IPS-11a (cell line): ENCODE results near the gene ZNF148.

Experiments used
- H3K4me3 ChIP-seq: one replicate; pipeline ENCODE4 v1.5.1; 2013; ENCODE audit warnings: low read depth, low read length, control low read depth

The ZNF148 gene

DNA sequence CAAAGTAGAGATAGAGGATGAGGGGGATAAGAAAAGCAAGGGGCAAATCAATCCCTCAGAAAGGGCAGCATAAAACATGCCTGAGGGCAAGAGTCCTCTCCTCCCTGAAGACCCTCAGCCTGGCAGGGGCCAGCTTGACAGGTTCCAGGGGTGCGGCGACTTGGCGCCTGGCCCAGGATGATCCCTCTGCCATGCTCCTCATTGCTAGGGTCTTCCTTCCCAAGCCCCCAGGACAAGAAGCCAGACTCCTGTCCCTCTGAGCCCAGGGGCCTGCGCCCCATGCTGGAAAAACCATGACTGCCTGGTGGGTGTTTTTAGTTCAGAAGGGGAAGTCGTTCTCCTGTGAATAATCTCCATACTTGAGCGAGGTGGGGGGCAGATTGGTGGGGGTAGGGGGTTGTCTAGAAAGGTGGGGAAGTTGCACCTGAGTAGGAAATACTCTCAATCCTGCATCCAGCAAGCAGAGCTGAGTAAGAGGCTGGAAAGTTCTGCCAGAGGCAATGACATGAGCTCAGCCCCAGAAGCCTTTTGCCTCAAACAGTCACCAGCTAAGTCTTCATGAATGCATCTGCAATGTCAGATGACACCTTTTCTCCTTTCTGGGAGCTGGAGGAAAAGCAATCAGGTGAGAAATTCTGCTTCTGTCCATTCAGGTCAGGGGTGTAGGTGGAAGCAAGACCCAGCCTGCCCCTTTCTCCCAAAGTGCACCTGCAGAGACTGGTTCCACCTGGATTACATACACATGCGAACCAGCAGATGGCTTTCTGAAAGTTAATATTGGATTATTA, 180.9 kb downstream of the ZNF148 start:
- no peak overlapping the region for H3K4me3 ChIP-seq

DNA sequence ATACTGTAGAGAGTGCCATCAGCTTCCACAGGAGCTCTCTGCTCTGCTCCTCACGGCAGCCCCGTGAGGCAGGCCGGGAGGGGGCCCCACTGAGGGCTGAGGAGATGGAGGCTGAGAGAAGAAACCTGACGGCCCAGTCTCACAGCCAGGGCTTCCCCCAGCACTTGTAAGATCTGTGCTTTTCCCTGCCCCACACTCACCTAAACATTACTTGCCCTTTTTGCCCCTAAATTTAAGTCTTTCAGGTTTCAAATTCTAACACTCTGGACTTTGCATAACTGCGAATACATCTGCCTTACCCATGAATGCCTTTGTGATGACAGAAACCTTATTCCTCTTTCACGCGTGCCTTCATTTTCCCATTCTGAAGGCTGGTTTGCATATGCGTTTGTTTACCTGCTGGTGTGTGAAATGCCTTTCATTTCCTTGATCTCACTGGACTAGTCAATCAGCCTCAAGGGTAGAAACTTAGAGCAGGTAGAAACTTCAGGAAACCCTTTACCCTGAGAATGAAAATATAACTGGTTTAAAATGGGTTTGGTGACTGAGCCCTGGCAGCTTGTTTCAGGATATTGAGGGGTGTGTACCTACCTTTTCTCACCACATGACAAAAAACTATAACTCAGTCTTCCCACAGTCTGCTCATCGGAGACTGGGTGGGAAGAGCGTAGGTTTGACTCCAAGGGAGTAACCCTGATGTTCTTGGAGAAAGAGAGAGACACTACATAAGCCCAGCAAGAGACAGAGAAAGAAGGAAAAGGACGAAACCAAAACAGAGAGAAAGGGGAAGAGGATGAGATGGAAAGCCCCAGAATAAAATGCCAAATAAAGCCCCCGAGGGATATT, 182.7 kb downstream of the ZNF148 start:
- H3K4me3 ChIP-seq, result no peak overlapping the region

DNA sequence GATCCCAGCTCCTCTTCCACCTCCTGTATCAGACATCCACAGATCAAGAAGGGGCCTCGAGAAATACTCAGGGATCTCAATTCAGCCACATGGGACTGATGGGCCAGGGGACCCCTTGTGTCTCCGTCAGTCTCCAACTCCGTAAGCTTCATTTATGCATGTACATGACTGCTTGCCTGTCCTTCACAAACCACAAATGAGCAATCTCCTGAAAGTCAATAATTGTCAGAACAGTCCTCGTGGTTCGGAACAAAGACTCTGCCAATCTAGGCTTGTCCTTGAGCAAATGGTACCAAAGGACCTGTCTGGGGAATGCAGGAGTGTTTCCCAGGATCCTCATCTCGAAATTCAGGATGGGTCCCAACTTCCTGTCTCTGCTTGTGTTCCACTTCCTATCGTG, 183.4 kb downstream of the ZNF148 start:
- no peak overlapping the region for H3K4me3 ChIP-seq

DNA sequence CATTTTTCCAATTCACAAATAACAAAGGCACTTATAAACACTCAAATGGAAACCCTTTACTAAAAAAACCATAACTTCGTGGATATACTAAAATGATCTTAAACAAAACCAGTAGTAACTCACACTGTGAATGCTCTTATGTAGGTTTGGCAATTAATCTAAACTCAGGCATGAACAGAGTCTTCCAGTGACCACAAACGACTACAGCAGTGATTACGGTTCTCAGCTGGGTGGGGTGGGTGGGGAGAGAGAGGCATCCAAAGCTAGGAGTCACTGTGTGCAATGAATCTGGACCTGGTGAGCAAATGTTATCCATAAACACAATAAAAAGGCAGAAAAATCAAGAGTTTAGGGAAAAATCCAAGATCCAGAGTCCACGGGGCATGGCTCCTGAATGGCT, 183.9 kb downstream of the ZNF148 start:
- no peak overlapping the region for H3K4me3 ChIP-seq

DNA sequence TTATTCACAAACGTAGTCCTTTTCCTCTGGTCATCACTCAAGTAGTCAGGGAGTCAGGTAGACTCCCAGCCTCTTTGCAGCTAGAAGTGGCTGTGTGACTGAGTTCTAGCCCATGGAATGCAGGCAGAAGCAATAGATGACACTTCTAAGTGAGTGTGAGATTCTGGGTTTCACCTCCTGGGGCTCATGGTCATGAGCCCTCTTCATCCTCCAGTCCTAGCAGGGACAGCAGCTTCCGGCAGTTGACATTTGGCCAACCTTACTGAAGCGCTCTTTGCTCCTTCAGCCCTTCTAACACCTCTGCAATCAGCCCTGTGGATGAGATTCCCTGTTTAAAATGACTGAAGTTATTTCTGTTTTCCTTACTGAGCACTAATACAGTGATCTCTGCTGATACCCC, 184.3 kb downstream of the ZNF148 start:
- H3K4me3 ChIP-seq, result no peak overlapping the region

DNA sequence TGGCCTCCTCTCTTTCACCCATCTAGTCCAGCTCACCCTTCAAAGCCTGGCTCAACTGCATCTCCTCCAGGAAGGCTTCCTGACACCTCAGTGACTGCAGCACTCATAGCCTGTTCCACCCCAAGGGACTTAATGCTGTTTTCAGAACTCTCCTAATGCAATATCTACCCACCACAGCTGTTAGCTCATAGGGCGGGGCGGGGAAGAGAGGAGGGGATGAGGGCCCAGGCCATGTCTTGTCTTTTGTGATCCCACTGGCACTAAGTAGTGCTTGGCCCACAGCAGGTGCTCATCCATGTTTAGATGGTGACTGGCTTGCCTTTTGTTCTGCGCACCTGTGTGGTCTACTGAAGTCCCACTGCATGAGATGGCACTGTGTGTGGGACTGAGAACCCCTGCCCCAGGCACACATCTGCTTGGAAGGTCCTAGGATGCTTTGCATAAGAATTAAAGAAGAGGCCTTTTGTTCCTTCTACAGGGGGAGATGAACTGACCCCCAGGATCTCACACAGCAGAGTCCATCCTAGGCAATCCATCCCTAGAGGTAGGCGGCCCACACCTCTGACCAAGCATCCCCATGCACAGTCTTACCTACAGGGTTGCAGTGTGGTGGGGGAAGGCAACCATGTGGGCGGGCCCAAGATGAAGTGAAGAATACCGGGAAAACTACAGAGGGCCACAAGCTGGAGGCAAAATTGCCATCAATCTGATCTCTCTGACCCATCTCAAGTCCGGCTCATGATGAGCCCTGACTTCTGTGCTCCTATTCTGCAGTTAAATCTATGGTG, 185.6 kb downstream of the ZNF148 start:
- no peak overlapping the region for H3K4me3 ChIP-seq

DNA sequence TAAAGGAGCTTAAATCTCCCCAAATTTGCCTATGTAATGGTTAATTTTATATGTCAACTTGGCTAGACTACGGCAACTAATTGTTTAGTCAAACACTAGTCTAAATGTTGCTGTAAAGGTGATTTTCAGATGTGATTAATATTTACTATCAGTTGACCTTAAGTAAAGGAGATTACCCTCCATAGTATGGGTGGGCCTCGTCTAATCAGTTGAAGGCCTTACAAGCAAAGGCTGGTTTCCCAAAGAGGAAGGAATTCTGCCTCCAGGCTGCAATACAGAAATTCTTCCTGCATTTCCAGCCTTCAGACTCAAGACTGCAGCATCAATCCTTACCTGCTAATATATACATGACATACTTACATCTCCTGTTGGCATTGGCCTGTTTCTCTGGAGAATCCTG, 186.2 kb downstream of the ZNF148 start:
- H3K4me3 ChIP-seq, result no peak overlapping the region

DNA sequence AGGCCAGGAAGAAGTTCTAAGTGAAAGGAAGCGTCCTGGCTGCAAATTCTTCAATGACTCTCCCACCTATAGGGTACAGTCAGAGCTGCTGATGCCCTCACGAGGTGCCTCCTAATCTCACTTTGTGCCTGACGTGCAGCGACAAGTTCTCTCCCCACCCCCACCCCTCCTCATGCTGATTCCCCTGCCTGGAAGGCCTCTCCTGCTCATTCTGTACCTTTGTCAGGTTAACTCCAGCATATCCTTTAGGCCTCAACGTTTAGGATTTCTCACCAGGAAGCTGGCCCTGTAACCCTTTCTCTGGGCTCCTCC, 187.6 kb downstream of the ZNF148 start:
- no peak overlapping the region for H3K4me3 ChIP-seq

DNA sequence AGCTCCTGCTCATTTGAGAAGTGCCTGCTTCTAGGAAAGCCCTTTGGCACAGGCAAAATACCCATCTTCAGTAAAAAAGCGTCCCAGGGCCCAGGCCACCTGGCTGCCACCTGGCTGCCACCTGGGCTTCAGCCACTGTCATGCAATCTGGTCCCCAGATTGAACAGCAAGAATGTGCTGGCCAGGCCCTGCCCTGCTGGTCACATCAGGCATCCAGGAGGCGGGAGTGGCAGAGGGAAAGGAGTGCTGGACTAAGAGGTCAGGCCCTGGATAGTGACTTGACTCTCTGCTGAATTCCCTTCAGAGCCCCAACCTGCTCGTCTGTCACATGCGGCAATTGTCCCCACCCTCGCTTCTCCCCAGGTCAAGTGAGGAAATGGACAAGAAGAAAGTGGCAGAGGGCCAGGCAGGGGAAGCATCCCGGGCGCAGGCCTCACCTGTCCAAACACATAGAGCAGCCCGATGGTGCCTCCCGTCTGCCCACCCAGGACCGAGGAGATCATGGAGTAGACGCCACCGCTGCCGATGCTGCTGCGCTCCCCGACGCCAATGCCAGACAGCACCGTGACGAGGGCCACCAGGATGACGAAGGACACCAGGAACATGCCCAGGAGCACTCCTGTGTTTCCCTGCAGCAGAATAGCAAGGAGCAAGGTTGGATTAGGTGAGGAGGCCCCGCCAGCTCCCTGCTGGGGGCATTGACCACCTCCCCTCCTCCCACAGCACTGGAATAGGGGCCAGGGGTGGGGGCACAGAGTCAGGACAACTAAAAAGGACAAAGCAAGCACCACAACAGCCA, 188.1 kb downstream of the ZNF148 start:
- no peak overlapping the region for H3K4me3 ChIP-seq

DNA sequence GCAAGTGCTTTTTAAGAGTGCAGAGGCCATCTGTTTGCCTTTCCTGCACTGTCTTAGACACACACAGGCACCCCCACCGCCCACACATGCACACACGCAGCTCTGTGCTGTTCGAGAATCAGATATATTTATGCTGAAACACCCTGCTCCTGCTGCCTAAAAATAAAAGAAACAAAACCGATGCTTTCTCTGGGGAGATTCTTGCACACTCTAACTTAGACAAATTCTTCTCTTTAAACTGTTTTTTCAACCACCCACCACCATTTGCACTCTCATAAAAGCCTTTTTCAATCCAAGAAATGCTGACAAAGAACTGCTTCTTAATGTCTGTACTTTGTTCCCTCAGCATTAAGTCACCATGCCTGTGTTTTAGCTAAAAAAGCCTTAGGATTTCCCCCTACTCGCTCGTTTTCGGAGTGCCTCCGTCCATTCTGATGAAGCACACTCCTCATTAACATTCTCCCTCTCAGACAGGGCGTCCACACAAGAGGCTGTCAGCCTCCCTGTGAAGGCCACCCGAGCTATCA, 188.8 kb downstream of the ZNF148 start:
- no peak overlapping the region for H3K4me3 ChIP-seq

DNA sequence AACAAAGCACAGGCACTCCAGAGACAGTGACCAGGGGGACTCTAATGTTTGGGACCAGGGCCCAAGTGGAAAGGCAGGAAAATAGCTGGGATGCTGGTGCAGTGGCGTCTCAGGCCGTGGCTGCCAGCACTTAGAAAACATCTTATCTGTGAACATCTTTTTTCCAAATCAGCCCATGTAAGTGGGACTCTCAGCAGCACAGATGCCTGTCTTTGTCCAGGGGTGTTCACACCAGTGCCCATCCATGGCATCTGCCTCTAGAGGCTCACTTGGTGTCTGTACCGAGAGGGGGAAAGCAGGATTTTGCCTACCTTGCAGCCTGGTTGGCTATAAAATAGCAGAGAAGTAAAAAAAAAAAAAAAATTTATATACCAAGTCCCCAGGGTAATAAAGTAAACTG, 189.3 kb downstream of the ZNF148 start:
- no peak overlapping the region for H3K4me3 ChIP-seq

DNA sequence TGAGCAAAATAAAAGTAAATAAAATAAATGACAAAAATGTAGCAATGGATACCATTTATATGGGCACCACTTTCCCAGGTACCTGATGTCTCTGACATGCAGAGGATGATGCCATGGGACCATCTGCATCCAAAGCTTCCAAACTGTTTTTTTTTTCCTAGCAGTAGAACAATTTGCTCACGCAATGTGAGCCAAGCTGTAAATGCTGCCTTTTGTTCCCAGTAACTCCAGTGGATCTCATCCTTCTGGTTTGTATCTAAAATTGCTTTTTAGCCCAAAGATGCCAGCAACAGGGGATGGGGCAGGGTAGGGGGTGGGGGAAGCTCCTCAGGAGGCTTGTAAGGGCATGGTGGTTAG, 195.3 kb downstream of the ZNF148 start:
- H3K4me3 ChIP-seq, result no peak overlapping the region

DNA sequence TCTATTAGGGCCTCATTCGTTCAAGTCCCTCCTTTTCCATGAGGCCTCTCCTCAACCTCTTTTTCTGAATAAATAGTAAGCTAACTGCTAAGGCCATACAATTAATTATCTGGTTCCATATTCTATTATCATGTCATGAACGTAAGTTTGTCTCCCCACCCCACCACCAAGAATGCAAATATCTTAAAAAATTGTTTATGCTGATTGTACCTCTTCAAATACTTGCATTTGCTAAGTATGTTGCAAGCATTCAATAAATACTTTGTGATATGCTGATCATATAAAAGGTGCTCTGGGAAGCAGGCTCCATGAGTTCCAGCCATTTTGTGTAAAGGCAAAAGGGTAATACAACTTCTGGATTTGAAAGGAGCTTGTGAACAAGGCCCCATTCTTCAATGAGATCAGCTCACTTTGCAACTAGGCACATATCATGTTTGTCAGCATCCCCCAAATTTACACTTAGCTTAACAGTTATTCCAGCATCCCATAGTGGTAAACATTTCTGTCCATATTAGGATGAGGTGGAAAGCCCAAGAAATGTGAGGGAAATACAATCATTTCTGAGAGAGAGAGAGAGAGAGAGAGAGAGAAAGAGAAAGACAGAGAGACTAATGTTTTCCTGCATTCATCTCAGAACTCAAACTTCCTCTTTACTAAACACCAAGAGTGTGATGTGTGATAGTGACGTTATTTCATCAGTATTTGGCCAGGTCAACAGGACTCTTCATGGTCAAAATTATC, 195.8 kb downstream of the ZNF148 start:
- H3K4me3 ChIP-seq, result no peak overlapping the region

DNA sequence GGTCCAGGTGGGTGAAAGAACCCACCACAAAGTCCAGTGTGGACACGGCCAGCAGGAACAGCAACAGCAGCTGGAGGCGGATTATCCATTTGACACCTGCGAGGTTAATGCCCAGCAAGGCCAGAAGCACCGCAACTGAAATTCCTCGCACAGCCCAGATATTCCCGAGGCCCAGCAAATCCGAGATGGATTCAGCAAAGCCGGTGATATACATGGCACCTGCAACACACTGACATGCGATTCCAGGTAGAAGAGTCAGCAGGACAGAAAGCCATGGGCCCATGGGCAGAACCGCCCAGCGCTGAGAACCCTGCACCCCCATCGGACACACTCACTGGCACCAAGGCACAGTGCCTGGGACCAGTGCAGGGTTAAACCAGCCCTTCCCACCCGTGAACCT, 197.4 kb downstream of the ZNF148 start:
- no peak overlapping the region for H3K4me3 ChIP-seq
